ENCODE results near the gene SELENOH. TPM values are rescaled to one million over a fixed set of nuclear protein-coding genes. Genes with fewer than 3 reads are reported as not detected.

Gene SELENOH
- total and polyA plus RNA-seq, 9 of the 15 experiments (the other 6 are each of a cell fraction or from before 2014, with no cell fraction given) = 16.6 to 299 (median 118) TPM

DNA sequence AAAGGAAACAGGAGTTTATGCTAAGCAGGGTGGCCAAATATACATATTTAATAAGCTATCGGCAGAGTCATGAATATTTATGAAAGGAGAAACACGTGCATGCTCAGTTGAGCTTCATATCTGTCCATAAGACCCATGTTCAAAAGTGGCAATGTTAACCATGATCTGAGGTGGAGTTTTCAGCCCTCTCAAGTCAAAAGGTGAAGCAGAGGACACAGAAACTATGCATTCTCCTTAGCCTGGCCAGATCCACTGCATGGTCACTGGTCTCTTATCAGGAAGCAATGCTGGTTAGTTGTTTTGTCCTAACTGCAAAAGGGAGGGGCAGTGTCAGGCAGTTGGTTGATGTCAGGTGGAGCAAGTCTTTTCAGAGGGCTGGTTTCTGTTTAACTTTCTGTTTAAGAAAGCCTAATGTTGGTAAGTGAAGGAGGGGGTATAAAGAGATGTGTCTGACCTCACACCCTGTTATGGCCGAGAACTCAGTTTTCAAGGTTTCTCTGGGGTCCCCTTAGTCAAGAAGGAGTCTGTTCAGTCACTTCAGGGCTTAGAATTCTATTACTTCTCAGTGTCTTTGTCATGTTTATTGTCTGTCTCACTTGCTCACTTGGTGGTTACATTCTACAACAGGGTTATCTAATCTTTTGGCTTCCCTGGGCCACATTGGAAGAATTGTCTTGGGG, 5.5 kb upstream of the SELENOH start (continued):
- TF ChIP-seq GATA2 (CRISPR knock-in tag; IDR thresholded peaks at IDR 0.05) (0 out of 2 replicates have a peak, but pooled peaks have one; percentile 37), ZNF121 (CRISPR knock-in tag; conservative IDR thresholded peaks at IDR 0.05) (no peak), MNT (conservative IDR thresholded peaks at IDR 0.05) (peak; percentile 68 to 77; a peak in 3 of 4 replicates), DMBX1 (CRISPR knock-in tag; IDR thresholded peaks at IDR 0.05; ENCODE audit: borderline replicate concordance) (0 out of 2 replicates have a peak, but pooled peaks have one; percentile 18), MYC (IDR thresholded peaks at IDR 0.05; ENCODE audit: low read depth, low read length) (peak; percentile 53; the same call in 1 of the 2 replicates), MYC (CRISPR knock-in tag; IDR thresholded peaks at IDR 0.05; ENCODE audit: borderline replicate concordance, low read depth) (no peak), E2F1 (CRISPR knock-in tag; IDR thresholded peaks at IDR 0.05) (0 out of 2 replicates have a peak, but pooled peaks have one; percentile 45), MTA3 (IDR thresholded peaks at IDR 0.05; ENCODE audit: borderline replicate concordance) (peak; percentile 52), NBN (IDR thresholded peaks at IDR 0.05; ENCODE audit: low read depth) (peak; percentile 47; the same call in 1 of the 2 replicates), LEF1 (IDR thresholded peaks at IDR 0.05) (peak; percentile 72), CBX3 (IDR thresholded peaks at IDR 0.05; ENCODE audit: borderline replicate concordance in 1 of 2, low read length in 2 of 2) (no peak), HCFC1 (IDR thresholded peaks at IDR 0.05; ENCODE audit: low read depth, low read length) (no peak), BHLHE40 (IDR thresholded peaks at IDR 0.05; ENCODE audit: low read length) (peak; percentile 79), PATZ1 (CRISPR knock-in tag; IDR thresholded peaks at IDR 0.05; ENCODE audit: borderline replicate concordance) (no peak), PHTF2 (CRISPR knock-in tag; IDR thresholded peaks at IDR 0.05) (no peak), L3MBTL2 (IDR thresholded peaks at IDR 0.05) (peak; percentile 51; the same call in 1 of the 2 replicates), ZNF175 (CRISPR knock-in tag; IDR thresholded peaks at IDR 0.05; ENCODE audit: low read depth) (0 out of 2 replicates have a peak, but pooled peaks have one; percentile 45), HDAC1 (IDR thresholded peaks at IDR 0.05) (peak in 1 of 2 experiments; percentile 59; a peak in 2 of 4 replicates), ZNF282 (CRISPR knock-in tag; IDR thresholded peaks at IDR 0.05) (no peak)
- TF ChIP-seq, protein P1, sequence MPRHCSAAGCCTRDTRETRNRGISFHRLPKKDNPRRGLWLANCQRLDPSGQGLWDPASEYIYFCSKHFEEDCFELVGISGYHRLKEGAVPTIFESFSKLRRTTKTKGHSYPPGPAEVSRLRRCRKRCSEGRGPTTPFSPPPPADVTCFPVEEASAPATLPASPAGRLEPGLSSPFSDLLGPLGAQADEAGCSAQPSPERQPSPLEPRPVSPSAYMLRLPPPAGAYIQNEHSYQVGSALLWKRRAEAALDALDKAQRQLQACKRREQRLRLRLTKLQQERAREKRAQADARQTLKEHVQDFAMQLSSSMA (CRISPR knock-in tag; IDR thresholded peaks at IDR 0.05) = no peak
- TF ChIP-seq, protein P2, sequence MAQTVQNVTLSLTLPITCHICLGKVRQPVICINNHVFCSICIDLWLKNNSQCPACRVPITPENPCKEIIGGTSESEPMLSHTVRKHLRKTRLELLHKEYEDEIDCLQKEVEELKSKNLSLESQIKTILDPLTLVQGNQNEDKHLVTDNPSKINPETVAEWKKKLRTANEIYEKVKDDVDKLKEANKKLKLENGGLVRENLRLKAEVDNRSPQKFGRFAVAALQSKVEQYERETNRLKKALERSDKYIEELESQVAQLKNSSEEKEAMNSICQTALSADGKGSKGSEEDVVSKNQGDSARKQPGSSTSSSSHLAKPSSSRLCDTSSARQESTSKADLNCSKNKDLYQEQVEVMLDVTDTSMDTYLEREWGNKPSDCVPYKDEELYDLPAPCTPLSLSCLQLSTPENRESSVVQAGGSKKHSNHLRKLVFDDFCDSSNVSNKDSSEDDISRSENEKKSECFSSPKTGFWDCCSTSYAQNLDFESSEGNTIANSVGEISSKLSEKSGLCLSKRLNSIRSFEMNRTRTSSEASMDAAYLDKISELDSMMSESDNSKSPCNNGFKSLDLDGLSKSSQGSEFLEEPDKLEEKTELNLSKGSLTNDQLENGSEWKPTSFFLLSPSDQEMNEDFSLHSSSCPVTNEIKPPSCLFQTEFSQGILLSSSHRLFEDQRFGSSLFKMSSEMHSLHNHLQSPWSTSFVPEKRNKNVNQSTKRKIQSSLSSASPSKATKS (CRISPR knock-in tag; IDR thresholded peaks at IDR 0.05) = no peak

Measured in K562 (cell line).